CD4-positive, alpha-beta memory T cell (primary cell): ENCODE results near the gene MINDY4B. TPM values are rescaled to one million over a fixed set of nuclear protein-coding genes. Genes with fewer than 3 reads are reported as not detected.

Source experiments
- CTCF ChIA-PET: fragments of 350-600 bp; sonication (Branson Sonifier 250); formaldehyde crosslinking; loops from one replicate; lab custom pipeline; 2021; ENCODE audit warnings: inconsistent platforms; ENCODE audit not compliant: partially characterized antibody; lab: Charles Lee
- POLR2A ChIA-PET: fragments of 350-600 bp; sonication (Branson Sonifier 250); formaldehyde crosslinking; loops from one replicate; lab custom pipeline; 2021; ENCODE audit not compliant: partially characterized antibody; lab: Charles Lee
- DNase-seq, 5 donors: peaks; one replicate each; pipeline versions ENCODE4 v3.0.0 to v3.0.0-alpha.2; 2020 to 2022; ENCODE audit warnings: mixed read lengths in 1 of 5
- H3K27ac ChIP-seq: one replicate; pipeline ENCODE4 v1.7.0; 2013; ENCODE audit warnings: low read depth, low read length
- H3K27me3 ChIP-seq: 2 replicates; pipeline ENCODE4 v1.7.0; 2013; ENCODE audit warnings: mild to moderate bottlenecking, low read length, moderate library complexity; ENCODE audit not compliant: insufficient read depth
- H3K36me3 ChIP-seq: 2 replicates; pipeline ENCODE4 v1.7.0; 2013; ENCODE audit warnings: mild to moderate bottlenecking, low read length, moderate library complexity; ENCODE audit not compliant: insufficient read depth
- H3K4me1 ChIP-seq: 2 replicates; pipeline ENCODE4 v1.7.0; 2013; ENCODE audit warnings: mild to moderate bottlenecking, low read length, moderate library complexity; ENCODE audit not compliant: insufficient read depth
- H3K4me3 ChIP-seq, 2 donors: one replicate each; pipeline ENCODE4 v1.7.0; 2013; ENCODE audit warnings: low read length in 2 of 2, mild to moderate bottlenecking in 1 of 2
- H3K9me3 ChIP-seq, 2 donors: one replicate each; pipeline ENCODE4 v1.7.0; 2013; ENCODE audit warnings: low read length in 2 of 2, control low read depth in 1 of 2; ENCODE audit not compliant: control insufficient read depth in 1 of 2
- H3K27ac Mint-ChIP-seq, 7 donors: one replicate each; pipeline ENCODE4 v1.8.0; 2020 to 2021; ENCODE audit warnings: mixed read lengths in 7 of 7, mild to moderate bottlenecking in 6 of 7, inconsistent platforms in 3 of 7, moderate library complexity in 3 of 7
- H3K27me3 Mint-ChIP-seq, 2 donors: one replicate each; pipeline ENCODE4 v1.8.0; 2020 to 2021; ENCODE audit warnings: mixed read lengths in 2 of 2
- H3K36me3 Mint-ChIP-seq, 2 donors: one replicate each; pipeline ENCODE4 v1.8.0; 2020 to 2021; ENCODE audit warnings: mixed read lengths in 2 of 2, inconsistent platforms in 1 of 2, mild to moderate bottlenecking in 1 of 2
- H3K4me1 Mint-ChIP-seq, 4 donors: one replicate each; pipeline ENCODE4 v1.8.0; 2020 to 2021; ENCODE audit warnings: mixed read lengths in 4 of 4, mild to moderate bottlenecking in 1 of 4
- H3K4me3 Mint-ChIP-seq, 8 donors: one replicate each; pipeline ENCODE4 v1.8.0; 2020 to 2021; ENCODE audit warnings: mixed read lengths in 8 of 8, mild to moderate bottlenecking in 7 of 8, moderate library complexity in 6 of 8, inconsistent platforms in 3 of 8
- H3K9me3 Mint-ChIP-seq, 8 donors: one replicate each; pipeline ENCODE4 v1.8.0; 2020 to 2021; ENCODE audit warnings: mixed read lengths in 8 of 8, mild to moderate bottlenecking in 5 of 8, inconsistent platforms in 3 of 8, moderate library complexity in 1 of 8
- intact Hi-C: fragments of 100-400 bp; cut with micrococcal nuclease; formaldehyde crosslinking; loops from one replicate; pipeline ENCODE4 v1.15.1; 2023
- polyA plus RNA-seq, 2 donors: library from polyadenylated mRNA; unstranded; fragments of 300-500 nt; fragmentation: Illumina TruSeq; gene quantifications; one replicate each; pipeline ENCODE4 v1.2.3, GENCODE V29; 2021
- total RNA-seq, 2 experiments: library from RNA; stranded (reverse); gene quantifications; one replicate each; pipeline ENCODE4 v1.2.3, GENCODE V29; 2021

MINDY4B gene
- total and polyA plus RNA-seq, 4 experiments from 2014 or later: not detected

GRCh38 chr3:150917951-150918350, 12.7 kb upstream of the MINDY4B start:
- intact Hi-C loops: no loop called here
- Histone ChIP-seq H3K27ac (no peak overlapping the region), H3K9me3 (no peaks in the 10 kb centered on the region), H3K27me3 (no peaks in the 10 kb centered on the region), H3K4me1 (no peaks in the 10 kb centered on the region), H3K4me3 (no peak overlapping the region), H3K36me3 (no peaks in the 10 kb centered on the region)
- H3K36me3 Mint-ChIP-seq: no peaks in the 10 kb centered on the region
- DNase-seq: no peak
- ChIA-PET CTCF (no interaction called here), POLR2A (no interaction called here)
- no peaks in the 10 kb centered on the region for H3K4me1 Mint-ChIP-seq
- no peaks in the 10 kb centered on the region for H3K9me3 Mint-ChIP-seq
- no peak overlapping the region for H3K27ac Mint-ChIP-seq
- peaks cover 10 to 12% of the 10 kb centered on the region in 2 donors for H3K27me3 Mint-ChIP-seq
- no peak overlapping the region for H3K4me3 Mint-ChIP-seq

- no peak for DNase-seq
- Histone ChIP-seq H3K36me3 (no peaks in the 10 kb centered on the region), H3K27me3 (no peaks in the 10 kb centered on the region), H3K27ac (no peak overlapping the region), H3K4me3 (no peak overlapping the region), H3K9me3 (no peaks in the 10 kb centered on the region), H3K4me1 (no peaks in the 10 kb centered on the region)
- Mint-ChIP-seq H3K27me3 (peaks cover 9 to 10% of the 10 kb centered on the region in 2 donors), H3K4me1 (no peaks in the 10 kb centered on the region), H3K9me3 (no peaks in the 10 kb centered on the region), H3K27ac (no peak overlapping the region), H3K4me3 (no peak overlapping the region), H3K36me3 (no peaks in the 10 kb centered on the region)
- intact Hi-C loops: no loop called here
- POLR2A ChIA-PET: no interaction called here
- CTCF ChIA-PET: interaction anchor here (1.4 kb wide), 1 partner anchor 12 kb away, joined by 3 read pairs; no protein-coding TSS in a partner anchor
Observed at GRCh38 chr3:150913133-150913922, 8.1 kb upstream of the MINDY4B start.

- H3K27ac ChIP-seq: no peak overlapping the region
- no peak overlapping the region for H3K27ac Mint-ChIP-seq
- no peaks in the 10 kb centered on the region for H3K9me3 Mint-ChIP-seq
- no peaks in the 10 kb centered on the region for H3K36me3 ChIP-seq
- H3K4me1 ChIP-seq: no peaks in the 10 kb centered on the region
- ChIA-PET CTCF (no interaction called here), POLR2A (no interaction called here)
- H3K4me3 Mint-ChIP-seq: no peak overlapping the region
- H3K36me3 Mint-ChIP-seq: no peaks in the 10 kb centered on the region
- H3K27me3 Mint-ChIP-seq: peaks cover 10 to 14% of the 10 kb centered on the region in 2 donors
- H3K9me3 ChIP-seq: no peaks in the 10 kb centered on the region
- no peaks in the 10 kb centered on the region for H3K27me3 ChIP-seq
- no peak overlapping the region for H3K4me3 ChIP-seq
- no peaks in the 10 kb centered on the region for H3K4me1 Mint-ChIP-seq
- intact Hi-C loops: no loop called here
- DNase-seq: no peak
Observed at GRCh38 chr3:150912501-150912900, 7.3 kb upstream of the MINDY4B start.

- Mint-ChIP-seq H3K4me1 (no peaks in the 10 kb centered on the region), H3K27ac (peak overlapping the region in 1 of 7 donors; percentile 48), H3K27me3 (peaks cover 13 to 16% of the 10 kb centered on the region in 2 donors), H3K9me3 (no peaks in the 10 kb centered on the region), H3K4me3 (no peak overlapping the region), H3K36me3 (no peaks in the 10 kb centered on the region)
- DNase-seq: no peak
- intact Hi-C loops: no loop called here
- H3K27ac ChIP-seq: no peak overlapping the region
- ChIA-PET POLR2A (no interaction called here), CTCF (interaction anchor here (0.6 kb wide), 1 partner anchor 189 kb away, joined by 3 read pairs; no protein-coding TSS in a partner anchor)
- H3K4me1 ChIP-seq: no peaks in the 10 kb centered on the region
- no peaks in the 10 kb centered on the region for H3K36me3 ChIP-seq
- no peak overlapping the region for H3K4me3 ChIP-seq
- H3K27me3 ChIP-seq: no peaks in the 10 kb centered on the region
- no peaks in the 10 kb centered on the region for H3K9me3 ChIP-seq
Observed at GRCh38 chr3:150911771-150912170, 6.5 kb upstream of the MINDY4B start.

GRCh38 chr3:150906461-150906860, 1.2 kb upstream of the MINDY4B start:
- no peaks in the 10 kb centered on the region for H3K4me1 ChIP-seq
- intact Hi-C loops: no loop called here
- H3K27me3 ChIP-seq: no peaks in the 10 kb centered on the region
- POLR2A ChIA-PET: no interaction called here
- Mint-ChIP-seq H3K36me3 (no peaks in the 10 kb centered on the region), H3K27ac (no peak overlapping the region), H3K4me1 (no peaks in the 10 kb centered on the region), H3K9me3 (no peaks in the 10 kb centered on the region), H3K4me3 (no peak overlapping the region), H3K27me3 (peaks cover 15 to 18% of the 10 kb centered on the region in 2 donors)
- no peak overlapping the region for H3K4me3 ChIP-seq
- CTCF ChIA-PET: no interaction called here
- no peaks in the 10 kb centered on the region for H3K36me3 ChIP-seq
- no peak for DNase-seq
- H3K9me3 ChIP-seq: no peaks in the 10 kb centered on the region
- no peak overlapping the region for H3K27ac ChIP-seq

GRCh38 chr3:150905746-150906145, 507 bp upstream of the MINDY4B start:
- ChIA-PET POLR2A (no interaction called here), CTCF (no interaction called here)
- DNase-seq: no peak
- H3K4me3 Mint-ChIP-seq: no peak overlapping the region
- no peaks in the 10 kb centered on the region for H3K4me1 Mint-ChIP-seq
- Histone ChIP-seq H3K27ac (no peak overlapping the region), H3K4me1 (no peaks in the 10 kb centered on the region), H3K36me3 (no peaks in the 10 kb centered on the region), H3K9me3 (no peaks in the 10 kb centered on the region), H3K4me3 (no peak overlapping the region), H3K27me3 (no peaks in the 10 kb centered on the region)
- peaks cover 14 to 18% of the 10 kb centered on the region in 2 donors for H3K27me3 Mint-ChIP-seq
- no peak overlapping the region for H3K27ac Mint-ChIP-seq
- intact Hi-C loops: no loop called here
- H3K36me3 Mint-ChIP-seq: no peaks in the 10 kb centered on the region
- no peaks in the 10 kb centered on the region for H3K9me3 Mint-ChIP-seq

GRCh38 chr3:150902988-150903387, 2.3 kb downstream of the MINDY4B start:
- H3K27ac ChIP-seq: no peak overlapping the region
- no peak overlapping the region for H3K27ac Mint-ChIP-seq
- H3K36me3 ChIP-seq: no peaks in the 10 kb centered on the region
- no peak for DNase-seq
- no peak overlapping the region for H3K4me3 ChIP-seq
- H3K4me3 Mint-ChIP-seq: no peak overlapping the region
- peaks cover 13 to 16% of the 10 kb centered on the region in 2 donors for H3K27me3 Mint-ChIP-seq
- H3K27me3 ChIP-seq: no peaks in the 10 kb centered on the region
- no peaks in the 10 kb centered on the region for H3K36me3 Mint-ChIP-seq
- no peaks in the 10 kb centered on the region for H3K4me1 ChIP-seq
- ChIA-PET CTCF (interaction anchor here (1.1 kb wide), 1 partner anchor 10 kb away, joined by 3 read pairs; no protein-coding TSS in a partner anchor), POLR2A (no interaction called here)
- no peaks in the 10 kb centered on the region for H3K9me3 ChIP-seq
- intact Hi-C loops: no loop called here
- no peaks in the 10 kb centered on the region for H3K4me1 Mint-ChIP-seq
- no peaks in the 10 kb centered on the region for H3K9me3 Mint-ChIP-seq
